Erythroblast (primary cell): Measurements from ENCODE around the gene TSC22D4.

ENCODE experiments used
- GATA1 ChIP-seq: IDR thresholded peaks from 2 replicates; pipeline ENCODE4 v1.6.1; 2011; ENCODE audit warnings: low read depth, mild to moderate bottlenecking, control low read depth, low read length, moderate library complexity
- POLR2A ChIP-seq: IDR thresholded peaks from 2 replicates; pipeline ENCODE4 v1.6.1; 2011; ENCODE audit warnings: mild to moderate bottlenecking, low read length

DNA sequence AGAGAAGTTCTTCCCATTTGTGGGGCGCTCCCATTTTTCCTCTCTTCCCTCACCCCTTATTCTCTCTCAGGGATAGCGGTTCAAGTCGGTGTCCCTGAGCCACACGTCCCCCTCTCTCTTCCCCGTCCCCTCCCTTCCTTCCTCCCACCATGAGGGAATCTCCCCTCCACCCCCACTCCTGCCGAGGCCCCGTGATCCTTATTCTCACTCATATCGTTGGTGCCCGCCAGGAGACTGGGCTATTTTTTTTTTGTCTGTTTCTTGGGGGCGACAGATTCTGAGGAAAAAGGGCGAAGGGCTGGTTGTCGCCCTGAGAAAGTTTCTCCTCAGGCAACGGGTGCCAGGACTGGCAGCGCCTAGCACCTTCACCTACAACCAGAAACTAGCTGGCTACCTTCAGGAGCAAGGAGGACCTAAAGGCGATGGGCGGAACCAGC lies 51.2 kb downstream of the TSC22D4 start:
- TF ChIP-seq POLR2A (no peak), GATA1 (no peak)
